Measurements from ENCODE around the gene ZBED2. TPM values are rescaled to one million over a fixed set of nuclear protein-coding genes. Genes with fewer than 3 reads are reported as not detected.

Gene ZBED2
- total and polyA plus RNA-seq, 3 experiments from 2014 or later, result 0.51 to 551 (median 547) TPM

DNA sequence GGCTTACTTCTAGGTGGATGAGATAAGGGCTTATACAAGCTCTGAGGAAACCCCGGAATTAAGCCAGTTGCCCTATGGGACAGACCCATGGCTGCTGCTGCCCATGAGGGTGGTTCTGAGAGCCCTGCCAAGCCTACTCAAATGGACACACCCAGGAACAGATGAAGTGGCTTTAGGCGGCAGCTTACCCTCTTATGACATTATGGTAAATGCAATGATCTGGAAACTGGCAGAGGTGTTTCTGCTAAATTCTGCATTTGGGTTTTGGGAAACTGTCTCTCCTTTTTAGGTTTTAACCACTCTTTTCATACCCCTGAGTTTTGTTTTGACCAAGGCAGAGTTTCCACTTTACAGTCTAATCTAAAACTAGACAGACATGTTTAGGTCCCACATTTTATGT, 9.0 kb upstream of the ZBED2 start:
- H3K4me1 Mint-ChIP-seq, result peaks cover 54 to 77% (median 76%) of the 10 kb centered on the region in 3 donors
- H3K9me3 Mint-ChIP-seq, result no peaks in the 10 kb centered on the region
- ChIA-PET POLR2A (no interaction called here), CTCF (interaction anchor here (2.8 kb wide), 1 partner anchor 12 kb away, joined by 8 read pairs; no protein-coding TSS in a partner anchor)
- Histone ChIP-seq H3K27me3 (ENCODE audit: insufficient read depth, low read length, poor library complexity, severe bottlenecking) (no peaks in the 10 kb centered on the region), H3K9me3 (ENCODE audit: low read length) (no peaks in the 10 kb centered on the region), H3K4me3 (ENCODE audit: low read length) (no peak overlapping the region), H3K27ac (ENCODE audit: low read depth, low read length) (no peak overlapping the region), H3K36me3 (ENCODE audit: insufficient read depth, low read length) (peaks cover 8% of the 10 kb centered on the region), H3K4me1 (ENCODE audit: insufficient read depth, low read length) (peaks cover 19% of the 10 kb centered on the region)
- peak overlapping the region; percentile 34 to 93 (median 65) for H3K27ac Mint-ChIP-seq
- DNase-seq, result no peak
- H3K27me3 Mint-ChIP-seq, result no peaks in the 10 kb centered on the region
- peaks cover 12 to 88% (median 46%) of the 10 kb centered on the region in 3 donors for H3K36me3 Mint-ChIP-seq
- no peak overlapping the region for H3K4me3 Mint-ChIP-seq

DNA sequence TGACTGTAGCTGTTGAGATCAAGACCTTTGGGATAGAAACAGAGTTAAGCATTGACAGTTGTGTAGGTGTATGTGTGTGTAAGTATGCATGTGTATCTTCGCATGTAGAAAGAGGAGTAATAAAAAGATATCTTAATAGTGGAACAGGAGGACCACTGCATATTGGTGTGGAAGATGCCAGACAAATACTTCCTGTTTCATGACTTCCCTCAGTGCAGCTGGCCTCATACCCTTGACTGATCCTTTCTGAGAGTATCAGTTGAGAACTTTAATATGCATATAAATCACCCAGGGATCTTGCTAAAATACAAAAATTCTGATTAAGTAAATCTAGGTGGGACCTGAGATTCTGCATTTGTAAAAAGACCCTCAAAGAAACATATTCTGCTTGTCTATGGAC, 8.5 kb upstream of the ZBED2 start:
- peaks cover 12 to 85% (median 43%) of the 10 kb centered on the region in 3 donors for H3K36me3 Mint-ChIP-seq
- H3K4me1 Mint-ChIP-seq, result peaks cover 49 to 73% (median 71%) of the 10 kb centered on the region in 3 donors
- Histone ChIP-seq H3K4me1 (ENCODE audit: insufficient read depth, low read length) (peaks cover 14% of the 10 kb centered on the region), H3K27ac (ENCODE audit: low read depth, low read length) (no peak overlapping the region), H3K27me3 (ENCODE audit: insufficient read depth, low read length, poor library complexity, severe bottlenecking) (no peaks in the 10 kb centered on the region), H3K36me3 (ENCODE audit: insufficient read depth, low read length) (peaks cover 8% of the 10 kb centered on the region), H3K9me3 (ENCODE audit: low read length) (no peaks in the 10 kb centered on the region), H3K4me3 (ENCODE audit: low read length) (no peak overlapping the region)
- peak overlapping the region in 7 of 8 donors; percentile 27 to 93 (median 66) for H3K27ac Mint-ChIP-seq
- H3K9me3 Mint-ChIP-seq, result no peaks in the 10 kb centered on the region
- CTCF ChIA-PET, result interaction anchor here (2.8 kb wide), 1 partner anchor 12 kb away, joined by 8 read pairs; no protein-coding TSS in a partner anchor
- no peak overlapping the region for H3K4me3 Mint-ChIP-seq
- POLR2A ChIA-PET, result no interaction called here
- no peak for DNase-seq
- no peaks in the 10 kb centered on the region for H3K27me3 Mint-ChIP-seq

DNA sequence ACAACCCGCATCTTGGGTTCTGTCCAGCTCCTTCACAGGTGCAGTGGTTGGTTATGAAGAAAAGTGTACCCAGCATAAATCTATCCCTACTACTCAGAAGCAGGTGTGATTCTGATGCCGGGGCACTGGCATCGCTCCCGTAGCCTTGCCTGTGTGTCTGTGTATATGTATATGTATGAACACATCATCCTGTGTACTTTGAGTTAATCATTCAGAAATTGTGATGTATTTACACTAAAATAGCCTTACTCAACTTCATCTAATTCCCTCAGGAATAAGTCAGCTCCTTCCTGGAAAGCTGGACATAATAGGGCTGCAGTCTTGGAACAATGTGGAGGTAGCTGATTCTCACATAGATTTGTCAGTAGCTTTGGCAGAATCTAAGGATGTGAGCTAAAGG, 6.7 kb upstream of the ZBED2 start:
- POLR2A ChIA-PET, result no interaction called here
- no peak overlapping the region for H3K4me3 ChIP-seq (ENCODE audit: low read length)
- H3K36me3 Mint-ChIP-seq, result peaks cover 22 to 86% (median 46%) of the 10 kb centered on the region in 3 donors

DNA sequence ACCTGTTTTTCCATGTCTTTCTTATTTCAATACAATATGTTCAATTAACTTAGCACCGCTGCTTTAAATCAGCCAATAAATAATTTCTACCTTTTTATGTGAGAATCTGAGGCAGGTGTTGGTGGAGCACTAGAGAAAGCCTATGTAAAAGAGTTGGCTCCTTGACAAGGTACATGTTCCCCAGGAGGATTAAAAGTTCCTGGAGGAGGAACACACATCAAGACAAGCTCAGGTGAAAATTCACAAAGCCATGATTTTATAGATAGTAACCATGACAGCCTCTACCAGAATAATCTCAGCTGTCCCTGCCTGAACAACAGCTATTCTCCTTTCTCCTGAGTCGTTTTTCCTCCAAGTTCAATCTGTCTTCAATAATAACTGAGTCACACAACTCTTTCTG, 3.4 kb upstream of the ZBED2 start:
- H3K27ac Mint-ChIP-seq, result peak overlapping the region in 5 of 8 donors; percentile 11 to 84 (median 36)
- Histone ChIP-seq H3K4me1 (ENCODE audit: insufficient read depth, low read length) (peaks cover 12% of the 10 kb centered on the region), H3K36me3 (ENCODE audit: insufficient read depth, low read length) (peaks cover 16% of the 10 kb centered on the region), H3K27ac (ENCODE audit: low read depth, low read length) (no peak overlapping the region), H3K9me3 (ENCODE audit: low read length) (no peaks in the 10 kb centered on the region), H3K4me3 (ENCODE audit: low read length) (no peak overlapping the region), H3K27me3 (ENCODE audit: insufficient read depth, low read length, poor library complexity, severe bottlenecking) (no peaks in the 10 kb centered on the region)
- H3K4me1 Mint-ChIP-seq, result peaks cover 33 to 64% (median 61%) of the 10 kb centered on the region in 3 donors
- no peak overlapping the region for H3K4me3 Mint-ChIP-seq
- H3K27me3 Mint-ChIP-seq, result no peaks in the 10 kb centered on the region
- H3K36me3 Mint-ChIP-seq, result peaks cover 17 to 85% (median 39%) of the 10 kb centered on the region in 3 donors
- ChIA-PET CTCF (interaction anchor here (1.5 kb wide), 1 partner anchor 21 kb away, joined by 4 read pairs; no protein-coding TSS in a partner anchor), POLR2A (no interaction called here)
- no peaks in the 10 kb centered on the region for H3K9me3 Mint-ChIP-seq
- no peak for DNase-seq

More for the DNA sequence above, 6.7 kb upstream of the ZBED2 start:
- peaks cover 14% of the 10 kb centered on the region for H3K36me3 ChIP-seq (ENCODE audit: insufficient read depth, low read length)
- DNase-seq, result no peak
- Mint-ChIP-seq H3K4me1 (peaks cover 34 to 64% (median 63%) of the 10 kb centered on the region in 3 donors), H3K27ac (peak overlapping the region in 1 of 8 donors; percentile 11), H3K4me3 (no peak overlapping the region), H3K27me3 (no peaks in the 10 kb centered on the region), H3K9me3 (no peaks in the 10 kb centered on the region)
- no peaks in the 10 kb centered on the region for H3K9me3 ChIP-seq (ENCODE audit: low read length)
- no peaks in the 10 kb centered on the region for H3K27me3 ChIP-seq (ENCODE audit: insufficient read depth, low read length, poor library complexity, severe bottlenecking)
- no peaks in the 10 kb centered on the region for H3K4me1 ChIP-seq (ENCODE audit: insufficient read depth, low read length)
- H3K27ac ChIP-seq (ENCODE audit: low read depth, low read length), result no peak overlapping the region
- CTCF ChIA-PET, result interaction anchor here (1.6 to 1.8 kb wide), 2 partner anchors 15 to 62 kb away, joined by 3 to 7 read pairs; no protein-coding TSS in a partner anchor

DNA sequence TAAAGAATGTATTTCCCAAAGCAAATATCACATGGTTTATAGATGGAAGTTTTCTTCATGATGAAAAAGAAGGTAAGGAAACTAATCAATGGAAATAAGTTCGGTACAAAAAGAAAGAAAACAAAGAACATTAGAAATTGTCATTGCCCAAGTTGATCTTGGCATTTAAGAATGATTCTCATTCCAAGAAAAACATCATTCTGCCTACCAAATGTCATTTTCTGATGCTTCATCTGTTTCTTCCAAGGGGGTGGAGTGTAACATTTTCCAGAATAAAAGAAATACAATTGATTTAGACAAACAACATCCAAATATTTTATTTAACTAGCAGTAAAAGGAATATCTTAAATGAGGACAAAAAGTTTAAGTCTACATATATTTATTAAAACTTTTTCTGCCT, 3.0 kb upstream of the ZBED2 start:
- no peak overlapping the region for H3K4me3 Mint-ChIP-seq
- peaks cover 32 to 64% (median 61%) of the 10 kb centered on the region in 3 donors for H3K4me1 Mint-ChIP-seq
- H3K36me3 ChIP-seq (ENCODE audit: insufficient read depth, low read length), result peaks cover 16% of the 10 kb centered on the region

DNA sequence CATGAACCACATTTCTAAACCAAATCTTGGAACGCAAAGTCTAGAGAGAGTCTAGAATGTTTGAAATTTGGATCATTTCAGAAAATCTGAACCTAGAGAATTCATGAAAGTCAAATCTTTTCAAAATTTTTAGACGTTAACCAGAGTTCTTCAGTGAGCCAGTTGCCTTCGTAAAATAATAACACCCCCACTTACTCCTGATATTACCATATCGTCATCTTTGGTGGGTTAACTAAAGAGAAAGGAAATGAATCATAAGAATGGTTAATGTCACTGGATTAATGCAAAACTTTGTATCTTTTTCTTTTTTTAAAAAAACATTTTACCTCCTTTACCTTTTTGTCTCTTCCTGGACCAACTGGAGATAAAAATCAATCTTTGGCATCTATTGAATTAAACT, 1.2 kb upstream of the ZBED2 start:
- peaks cover 17 to 85% (median 34%) of the 10 kb centered on the region in 3 donors for H3K36me3 Mint-ChIP-seq
- CTCF ChIA-PET, result no interaction called here
- H3K9me3 ChIP-seq (ENCODE audit: low read length), result no peaks in the 10 kb centered on the region
- H3K9me3 Mint-ChIP-seq, result no peaks in the 10 kb centered on the region
- peaks cover 16% of the 10 kb centered on the region for H3K4me1 ChIP-seq (ENCODE audit: insufficient read depth, low read length)
- POLR2A ChIA-PET, result no interaction called here
- H3K27ac ChIP-seq (ENCODE audit: low read depth, low read length), result no peak overlapping the region
- no peaks in the 10 kb centered on the region for H3K27me3 Mint-ChIP-seq
- peaks cover 40 to 73% (median 71%) of the 10 kb centered on the region in 3 donors for H3K4me1 Mint-ChIP-seq
- H3K4me3 Mint-ChIP-seq, result peak overlapping the region in 2 of 7 donors; percentile 13 to 43
- H3K4me3 ChIP-seq (ENCODE audit: low read length), result no peak overlapping the region
- DNase-seq, result no peak
- H3K27me3 ChIP-seq (ENCODE audit: insufficient read depth, low read length, poor library complexity, severe bottlenecking), result no peaks in the 10 kb centered on the region
- peaks cover 25% of the 10 kb centered on the region for H3K36me3 ChIP-seq (ENCODE audit: insufficient read depth, low read length)
- peak overlapping the region; percentile 50 to 88 (median 80) for H3K27ac Mint-ChIP-seq

More for the DNA sequence above, 3.0 kb upstream of the ZBED2 start:
- CTCF ChIA-PET, result no interaction called here
- Mint-ChIP-seq H3K27ac (peak overlapping the region; percentile 11 to 84 (median 33)), H3K36me3 (peaks cover 17 to 85% (median 36%) of the 10 kb centered on the region in 3 donors), H3K9me3 (no peaks in the 10 kb centered on the region), H3K27me3 (no peaks in the 10 kb centered on the region)
- Histone ChIP-seq H3K4me3 (ENCODE audit: low read length) (no peak overlapping the region), H3K9me3 (ENCODE audit: low read length) (no peaks in the 10 kb centered on the region), H3K27ac (ENCODE audit: low read depth, low read length) (no peak overlapping the region), H3K27me3 (ENCODE audit: insufficient read depth, low read length, poor library complexity, severe bottlenecking) (no peaks in the 10 kb centered on the region), H3K4me1 (ENCODE audit: insufficient read depth, low read length) (peaks cover 12% of the 10 kb centered on the region)
- no peak for DNase-seq
- POLR2A ChIA-PET, result no interaction called here

DNA sequence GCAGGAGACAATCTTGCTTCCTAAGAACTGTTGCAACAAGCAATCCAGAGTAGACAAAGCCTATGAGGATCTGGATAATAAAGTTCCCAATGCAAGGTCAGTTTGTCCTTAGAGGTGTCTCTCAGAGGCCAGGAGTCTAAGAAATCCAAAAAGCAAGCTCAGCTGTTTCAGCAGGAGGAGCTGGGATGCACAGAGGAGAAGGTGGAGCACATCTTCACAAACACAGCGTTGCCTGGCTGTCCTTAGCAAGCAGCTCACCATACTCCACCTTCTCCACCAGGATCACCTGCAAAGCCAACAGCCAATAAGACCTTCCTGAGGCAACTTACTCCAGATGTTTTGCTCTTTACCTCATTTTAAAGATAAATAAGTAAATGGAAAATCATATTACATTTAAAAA, 365 bp downstream of the ZBED2 start:
- H3K4me3 ChIP-seq (ENCODE audit: low read length), result no peak overlapping the region
- peak overlapping the region in 1 of 7 donors; percentile 44 for H3K4me3 Mint-ChIP-seq
- no peaks in the 10 kb centered on the region for H3K9me3 Mint-ChIP-seq
- H3K4me1 Mint-ChIP-seq, result peaks cover 43 to 78% (median 76%) of the 10 kb centered on the region in 3 donors
- H3K27ac ChIP-seq (ENCODE audit: low read depth, low read length), result no peak overlapping the region
- ChIA-PET CTCF (interaction anchor here (1.0 kb wide), 1 partner anchor 22 kb away, joined by 3 read pairs; no protein-coding TSS in a partner anchor), POLR2A (no interaction called here)
- H3K36me3 Mint-ChIP-seq, result peaks cover 12 to 84% (median 26%) of the 10 kb centered on the region in 3 donors
- no peaks in the 10 kb centered on the region for H3K27me3 Mint-ChIP-seq
- peak overlapping the region; percentile 51 to 95 (median 80) for H3K27ac Mint-ChIP-seq
- H3K4me1 ChIP-seq (ENCODE audit: insufficient read depth, low read length), result peaks cover 16% of the 10 kb centered on the region
- DNase-seq, result no peak
- H3K36me3 ChIP-seq (ENCODE audit: insufficient read depth, low read length), result peaks cover 22% of the 10 kb centered on the region
- no peaks in the 10 kb centered on the region for H3K9me3 ChIP-seq (ENCODE audit: low read length)
- no peaks in the 10 kb centered on the region for H3K27me3 ChIP-seq (ENCODE audit: insufficient read depth, low read length, poor library complexity, severe bottlenecking)

DNA sequence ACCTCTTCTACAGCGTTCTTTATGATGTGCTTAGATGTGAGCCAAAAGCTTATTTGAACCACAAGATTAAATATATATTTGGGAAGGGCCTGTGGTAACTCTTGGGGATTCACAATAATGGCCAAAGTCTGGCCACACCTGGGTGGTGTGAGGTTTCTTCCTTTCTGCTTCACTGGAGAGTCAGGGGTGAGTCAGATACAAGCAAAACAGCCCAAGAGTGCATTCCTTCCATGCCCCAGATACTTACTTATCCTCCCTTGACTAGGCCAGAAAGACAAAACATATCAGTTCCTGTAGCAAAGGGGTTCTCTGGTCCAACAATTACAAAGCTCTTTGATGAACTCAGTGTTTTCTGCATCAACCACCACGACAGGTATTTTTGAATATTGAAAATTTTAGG, 941 bp downstream of the ZBED2 start:
- peak overlapping the region in 4 of 7 donors; percentile 3 to 46 (median 18) for H3K4me3 Mint-ChIP-seq
- no peak overlapping the region for H3K27ac ChIP-seq (ENCODE audit: low read depth, low read length)
- H3K4me1 Mint-ChIP-seq, result peaks cover 46 to 84% (median 80%) of the 10 kb centered on the region in 3 donors
- H3K27me3 Mint-ChIP-seq, result no peaks in the 10 kb centered on the region
- peaks cover 22% of the 10 kb centered on the region for H3K36me3 ChIP-seq (ENCODE audit: insufficient read depth, low read length)
- no peaks in the 10 kb centered on the region for H3K9me3 Mint-ChIP-seq
- peaks cover 12 to 87% (median 25%) of the 10 kb centered on the region in 3 donors for H3K36me3 Mint-ChIP-seq
- no peaks in the 10 kb centered on the region for H3K9me3 ChIP-seq (ENCODE audit: low read length)
- H3K27me3 ChIP-seq (ENCODE audit: insufficient read depth, low read length, poor library complexity, severe bottlenecking), result no peaks in the 10 kb centered on the region
- DNase-seq, result no peak
- H3K27ac Mint-ChIP-seq, result peak overlapping the region; percentile 57 to 96 (median 82)
- ChIA-PET POLR2A (no interaction called here), CTCF (interaction anchor here (1.0 kb wide), 1 partner anchor 22 kb away, joined by 3 read pairs; no protein-coding TSS in a partner anchor)
- no peak overlapping the region for H3K4me3 ChIP-seq (ENCODE audit: low read length)
- peaks cover 16% of the 10 kb centered on the region for H3K4me1 ChIP-seq (ENCODE audit: insufficient read depth, low read length)

Measured in CD8-positive, alpha-beta memory T cell (primary cell).